Nephron (organoid): ENCODE results near the gene HSF5.

ENCODE experiments used
- H3K27ac Mint-ChIP-seq, 3 experiments: 2 replicates each; pipeline ENCODE4 v1.8.0; 2020; ENCODE audit warnings: mixed read lengths in 3 of 3, mild to moderate bottlenecking in 2 of 3, moderate library complexity in 1 of 3
- H3K27me3 Mint-ChIP-seq: 2 replicates; pipeline ENCODE4 v1.8.0; 2021; ENCODE audit warnings: low read depth, mild to moderate bottlenecking, moderate library complexity, mixed read lengths
- H3K36me3 Mint-ChIP-seq: 2 replicates; pipeline ENCODE4 v1.8.0; 2020; ENCODE audit warnings: low read depth, mixed read lengths
- H3K4me1 Mint-ChIP-seq: 2 replicates; pipeline ENCODE4 v1.8.0; 2020; ENCODE audit warnings: mixed read lengths
- H3K4me3 Mint-ChIP-seq, 3 experiments: 2 replicates each; pipeline ENCODE4 v1.8.0; 2020; ENCODE audit warnings: mild to moderate bottlenecking in 3 of 3, mixed read lengths in 3 of 3, moderate library complexity in 2 of 3
- H3K9me3 Mint-ChIP-seq: 2 replicates; pipeline ENCODE4 v1.8.0; 2020; ENCODE audit warnings: mixed read lengths
- TF ChIP-seq, protein P1 (sequence below), 3 experiments: fragments of 200-600 bp; sonication (generic); IDR thresholded peaks; one replicate each; pipeline ENCODE4 v1.5.0; 2021; ENCODE audit warnings: antibody characterized with exemption in 3 of 3; ENCODE audit not compliant: unreplicated experiment in 3 of 3

HSF5 gene

DNA sequence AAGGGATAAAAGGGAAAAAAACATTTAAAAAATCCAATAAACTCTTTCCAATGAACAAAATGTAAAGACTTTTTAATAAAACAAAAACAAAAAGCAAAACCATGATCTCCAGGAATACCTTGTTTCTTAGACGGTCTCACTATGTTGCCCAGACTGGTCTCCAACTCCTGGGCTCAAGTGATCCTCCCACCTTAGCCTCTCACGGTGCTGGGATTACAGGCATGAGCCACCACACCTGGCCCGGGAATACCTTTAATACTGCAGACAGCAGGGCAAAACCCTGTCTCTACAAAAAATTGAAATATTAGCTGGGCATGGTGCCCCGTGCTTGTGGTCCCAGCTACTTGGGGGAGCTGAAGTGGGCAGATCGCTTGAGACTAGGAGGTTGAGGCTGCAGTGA, 78.8 kb downstream of the HSF5 start:
- H3K36me3 Mint-ChIP-seq = no peaks in the 10 kb centered on the region

DNA sequence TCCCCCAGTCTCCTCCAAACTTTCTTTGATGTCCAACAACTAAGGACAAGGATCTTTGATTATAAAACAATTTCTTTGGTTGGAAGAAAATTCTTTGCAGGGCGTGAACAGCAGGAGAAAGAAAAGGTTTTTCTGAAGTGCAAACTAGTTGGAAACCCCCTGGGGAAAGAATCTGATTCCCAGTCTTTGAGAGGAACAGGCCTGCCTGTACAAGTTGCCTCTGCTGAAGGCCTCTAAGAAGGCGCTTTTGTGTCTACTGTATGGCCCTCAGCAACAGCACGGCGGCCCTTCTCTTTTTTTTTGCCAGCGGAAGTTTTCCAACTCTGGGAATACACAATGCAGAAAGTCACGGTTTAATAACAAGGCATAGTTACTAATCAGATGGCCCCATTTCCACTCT, 84.9 kb downstream of the HSF5 start:
- TF ChIP-seq, protein P1, sequence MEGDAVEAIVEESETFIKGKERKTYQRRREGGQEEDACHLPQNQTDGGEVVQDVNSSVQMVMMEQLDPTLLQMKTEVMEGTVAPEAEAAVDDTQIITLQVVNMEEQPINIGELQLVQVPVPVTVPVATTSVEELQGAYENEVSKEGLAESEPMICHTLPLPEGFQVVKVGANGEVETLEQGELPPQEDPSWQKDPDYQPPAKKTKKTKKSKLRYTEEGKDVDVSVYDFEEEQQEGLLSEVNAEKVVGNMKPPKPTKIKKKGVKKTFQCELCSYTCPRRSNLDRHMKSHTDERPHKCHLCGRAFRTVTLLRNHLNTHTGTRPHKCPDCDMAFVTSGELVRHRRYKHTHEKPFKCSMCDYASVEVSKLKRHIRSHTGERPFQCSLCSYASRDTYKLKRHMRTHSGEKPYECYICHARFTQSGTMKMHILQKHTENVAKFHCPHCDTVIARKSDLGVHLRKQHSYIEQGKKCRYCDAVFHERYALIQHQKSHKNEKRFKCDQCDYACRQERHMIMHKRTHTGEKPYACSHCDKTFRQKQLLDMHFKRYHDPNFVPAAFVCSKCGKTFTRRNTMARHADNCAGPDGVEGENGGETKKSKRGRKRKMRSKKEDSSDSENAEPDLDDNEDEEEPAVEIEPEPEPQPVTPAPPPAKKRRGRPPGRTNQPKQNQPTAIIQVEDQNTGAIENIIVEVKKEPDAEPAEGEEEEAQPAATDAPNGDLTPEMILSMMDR (IDR thresholded peaks at IDR 0.05; ENCODE audit: unreplicated experiment in 3 of 3) = no peak
- peaks cover 9% of the 10 kb centered on the region for H3K4me1 Mint-ChIP-seq
- H3K4me3 Mint-ChIP-seq = no peak overlapping the region
- no peaks in the 10 kb centered on the region for H3K27me3 Mint-ChIP-seq
- no peaks in the 10 kb centered on the region for H3K9me3 Mint-ChIP-seq
- peak overlapping the region in 2 of 3 experiments; percentile 8 to 46 for H3K27ac Mint-ChIP-seq
- H3K36me3 Mint-ChIP-seq = no peaks in the 10 kb centered on the region

More for the DNA sequence above, 78.8 kb downstream of the HSF5 start:
- no peaks in the 10 kb centered on the region for H3K9me3 Mint-ChIP-seq
- H3K4me3 Mint-ChIP-seq = no peak overlapping the region
- peaks cover 5% of the 10 kb centered on the region for H3K27me3 Mint-ChIP-seq
- TF ChIP-seq, protein P1 (IDR thresholded peaks at IDR 0.05; ENCODE audit: unreplicated experiment in 3 of 3) = no peak
- H3K27ac Mint-ChIP-seq = no peak overlapping the region
- H3K4me1 Mint-ChIP-seq = no peaks in the 10 kb centered on the region

DNA sequence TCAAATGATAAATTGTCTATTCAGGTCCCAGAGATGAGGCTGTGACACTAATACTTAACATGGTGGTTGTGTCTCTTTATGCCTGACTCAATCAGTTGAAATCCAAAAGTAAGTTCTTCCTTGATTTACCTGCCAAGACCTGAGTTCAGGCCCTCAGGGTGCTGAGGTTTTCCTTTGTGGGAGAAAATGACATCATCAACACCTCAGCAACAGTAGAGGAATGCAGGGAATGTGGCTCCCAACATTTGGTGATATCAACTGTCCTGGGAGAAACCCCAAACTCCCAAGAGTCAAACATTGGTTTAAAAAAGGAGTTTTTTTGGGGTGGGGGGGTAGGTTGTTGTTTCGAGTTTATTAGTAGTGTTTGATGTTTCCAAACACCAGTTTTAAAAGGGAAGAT, 85.5 kb downstream of the HSF5 start:
- Mint-ChIP-seq H3K4me1 (peaks cover 9% of the 10 kb centered on the region), H3K9me3 (no peaks in the 10 kb centered on the region), H3K4me3 (no peak overlapping the region), H3K27ac (no peak overlapping the region), H3K27me3 (no peaks in the 10 kb centered on the region), H3K36me3 (no peaks in the 10 kb centered on the region)
- TF ChIP-seq, protein P1 (IDR thresholded peaks at IDR 0.05; ENCODE audit: unreplicated experiment in 3 of 3) = no peak

DNA sequence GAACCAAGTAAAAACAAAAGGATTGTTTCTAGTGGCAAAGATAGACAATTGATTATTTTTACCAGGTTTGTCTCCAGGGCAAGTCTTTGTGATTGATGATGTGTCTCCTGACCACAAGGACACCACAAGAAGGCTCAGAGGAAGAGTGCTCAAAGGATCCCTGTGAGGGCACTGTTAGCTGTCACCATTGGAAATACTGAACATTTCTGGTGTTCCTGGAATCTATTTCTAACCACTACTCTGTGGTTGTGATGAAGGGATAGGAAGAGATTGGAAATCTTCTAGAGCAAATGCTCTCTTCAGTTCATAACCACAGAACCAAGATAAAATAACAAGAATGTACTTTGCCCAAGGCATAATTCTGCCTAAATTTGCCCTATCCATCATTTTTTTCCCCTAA, 86.2 kb downstream of the HSF5 start:
- TF ChIP-seq, protein P1 (IDR thresholded peaks at IDR 0.05; ENCODE audit: unreplicated experiment in 3 of 3) = no peak
- Mint-ChIP-seq H3K4me1 (peaks cover 9% of the 10 kb centered on the region), H3K4me3 (no peak overlapping the region), H3K9me3 (no peaks in the 10 kb centered on the region), H3K27ac (no peak overlapping the region), H3K36me3 (no peaks in the 10 kb centered on the region), H3K27me3 (no peaks in the 10 kb centered on the region)

DNA sequence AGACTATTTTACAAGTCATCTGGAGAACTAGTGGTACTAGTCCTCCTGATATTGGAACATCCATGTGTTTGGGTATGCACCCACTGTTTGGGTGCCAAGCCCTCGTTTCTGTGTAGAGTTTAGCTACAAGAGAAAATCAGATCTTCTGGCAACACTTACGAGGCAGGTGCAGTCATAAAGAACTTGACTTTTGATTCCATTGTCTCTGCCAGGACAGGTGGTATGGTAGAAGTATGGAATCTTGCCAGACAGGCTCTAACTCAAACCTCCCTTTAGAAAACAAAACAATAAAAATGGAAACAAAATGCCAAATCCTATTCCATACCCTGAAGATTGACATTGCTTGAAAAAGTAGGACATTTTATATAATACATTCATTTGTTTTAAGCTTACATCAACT, 86.9 kb downstream of the HSF5 start:
- no peak overlapping the region for H3K4me3 Mint-ChIP-seq
- H3K9me3 Mint-ChIP-seq = no peaks in the 10 kb centered on the region
- H3K36me3 Mint-ChIP-seq = no peaks in the 10 kb centered on the region
- H3K27me3 Mint-ChIP-seq = no peaks in the 10 kb centered on the region
- H3K4me1 Mint-ChIP-seq = peaks cover 9% of the 10 kb centered on the region
- TF ChIP-seq, protein P1 (IDR thresholded peaks at IDR 0.05; ENCODE audit: unreplicated experiment in 3 of 3) = no peak
- H3K27ac Mint-ChIP-seq = no peak overlapping the region

DNA sequence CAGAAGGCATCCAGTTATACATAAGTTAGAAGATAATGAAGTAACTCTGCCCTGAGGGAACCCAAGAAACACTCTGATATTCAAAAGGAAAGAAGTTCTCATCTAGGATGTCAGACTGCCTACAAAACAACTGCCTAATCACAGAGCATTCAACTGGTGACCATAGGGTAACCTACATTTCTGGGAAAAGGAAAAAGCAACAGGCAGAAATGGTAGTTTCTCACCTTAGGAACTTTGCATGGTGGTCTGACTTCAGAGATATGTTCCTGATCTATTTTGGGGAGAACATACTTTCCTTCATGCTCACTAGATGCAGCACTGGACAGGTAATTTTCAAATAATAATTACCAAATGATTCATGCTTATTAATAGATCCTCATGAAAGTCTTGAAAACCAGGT, 87.4 kb downstream of the HSF5 start:
- Mint-ChIP-seq H3K36me3 (no peaks in the 10 kb centered on the region), H3K27me3 (no peaks in the 10 kb centered on the region), H3K4me1 (peaks cover 9% of the 10 kb centered on the region), H3K9me3 (no peaks in the 10 kb centered on the region), H3K27ac (no peak overlapping the region), H3K4me3 (no peak overlapping the region)
- TF ChIP-seq, protein P1 (IDR thresholded peaks at IDR 0.05; ENCODE audit: unreplicated experiment in 3 of 3) = no peak
